Loucy (cell line): ENCODE measurements around the gene MIB1.
"Not testable (repeated sequence)": the region's sequence is repeated elsewhere in the genome, so short reads cannot be mapped to it uniquely, and the experiment has no call there.

Source experiments
- H2AFZ ChIP-seq: fragments of 200-600 bp; sonication (generic); 2 replicates; pipeline ENCODE4 v1.6.0; 2016; ENCODE audit warnings: antibody characterized with exemption, mild to moderate bottlenecking, low read length, moderate library complexity
- H3F3A ChIP-seq: fragments of 200-600 bp; 2 replicates; pipeline ENCODE4 v1.6.0; 2016; ENCODE audit warnings: antibody characterized with exemption, low read depth, mild to moderate bottlenecking
- H3K27me3 ChIP-seq: fragments of 200-600 bp; sonication (generic); 2 replicates; pipeline ENCODE4 v1.6.1; 2014; ENCODE audit warnings: low read length, mild to moderate bottlenecking; ENCODE audit not compliant: insufficient read depth, poor library complexity, severe bottlenecking
- H3K36me3 ChIP-seq: fragments of 200-600 bp; sonication (generic); 2 replicates; pipeline ENCODE4 v1.6.1; 2016; ENCODE audit warnings: low read length; ENCODE audit not compliant: insufficient read depth
- H3K4me1 ChIP-seq: fragments of 200-600 bp; sonication (generic); 2 replicates; pipeline ENCODE4 v1.5.1; 2014; ENCODE audit warnings: low read length, mild to moderate bottlenecking; ENCODE audit not compliant: insufficient read depth, poor library complexity, severe bottlenecking
- H3K4me2 ChIP-seq: fragments of 200-600 bp; sonication (generic); 2 replicates; pipeline ENCODE4 v1.6.0; 2014; ENCODE audit warnings: antibody characterized with exemption, low read length, low read depth, mild to moderate bottlenecking; ENCODE audit not compliant: poor library complexity, severe bottlenecking
- H3K4me3 ChIP-seq: fragments of 200-600 bp; sonication (generic); 2 replicates; pipeline ENCODE4 v1.5.1; 2014; ENCODE audit warnings: low read length, mild to moderate bottlenecking, mixed read lengths; ENCODE audit not compliant: poor library complexity, severe bottlenecking
- H3K79me2 ChIP-seq: fragments of 200-600 bp; sonication (generic); 2 replicates; pipeline ENCODE4 v1.6.1; 2014; ENCODE audit warnings: low read length; ENCODE audit not compliant: insufficient read depth
- H3K9ac ChIP-seq: fragments of 200-600 bp; sonication (generic); 2 replicates; pipeline ENCODE4 v1.6.0; 2014; ENCODE audit warnings: mild to moderate bottlenecking, low read depth, low read length, moderate library complexity; ENCODE audit not compliant: poor library complexity, severe bottlenecking
- H3K9me2 ChIP-seq: fragments of 200-600 bp; sonication (generic); replicated peaks from 2 replicates; pipeline ENCODE4 v1.6.1; 2016; ENCODE audit warnings: low read depth, low read length, mixed read lengths
- H3K9me3 ChIP-seq: fragments of 200-600 bp; sonication (generic); 2 replicates; pipeline ENCODE4 v1.6.1; 2014; ENCODE audit warnings: mild to moderate bottlenecking, antibody characterized with exemption, low read length, low read depth; ENCODE audit not compliant: insufficient read depth
- H4K20me1 ChIP-seq: fragments of 200-600 bp; sonication (generic); 2 replicates; pipeline ENCODE4 v1.6.0; 2014; ENCODE audit warnings: antibody characterized with exemption, low read length, mild to moderate bottlenecking; ENCODE audit not compliant: insufficient read depth, poor library complexity, severe bottlenecking
- EZH2phosphoT487 ChIP-seq: fragments of 200-600 bp; IDR thresholded peaks from 2 replicates; pipeline ENCODE4 v1.6.1; 2018; ENCODE audit warnings: antibody characterized with exemption, mild to moderate bottlenecking, moderate library complexity, borderline replicate concordance
- TF ChIP-seq, protein P1 (sequence below): fragments of 200-600 bp; sonication (generic); conservative IDR thresholded peaks from 2 replicates; pipeline ENCODE4 v1.5.1; 2014; ENCODE audit warnings: mild to moderate bottlenecking, antibody characterized with exemption, low read length

MIB1 gene

GRCh38 chr18:21733011-21733410 is 7.6 kb upstream of the MIB1 start:
- H3F3A ChIP-seq = no peaks in the 10 kb centered on the region
- H3K79me2 ChIP-seq = no peaks in the 10 kb centered on the region
- no peak overlapping the region for H2AFZ ChIP-seq
- TF ChIP-seq, protein P1, sequence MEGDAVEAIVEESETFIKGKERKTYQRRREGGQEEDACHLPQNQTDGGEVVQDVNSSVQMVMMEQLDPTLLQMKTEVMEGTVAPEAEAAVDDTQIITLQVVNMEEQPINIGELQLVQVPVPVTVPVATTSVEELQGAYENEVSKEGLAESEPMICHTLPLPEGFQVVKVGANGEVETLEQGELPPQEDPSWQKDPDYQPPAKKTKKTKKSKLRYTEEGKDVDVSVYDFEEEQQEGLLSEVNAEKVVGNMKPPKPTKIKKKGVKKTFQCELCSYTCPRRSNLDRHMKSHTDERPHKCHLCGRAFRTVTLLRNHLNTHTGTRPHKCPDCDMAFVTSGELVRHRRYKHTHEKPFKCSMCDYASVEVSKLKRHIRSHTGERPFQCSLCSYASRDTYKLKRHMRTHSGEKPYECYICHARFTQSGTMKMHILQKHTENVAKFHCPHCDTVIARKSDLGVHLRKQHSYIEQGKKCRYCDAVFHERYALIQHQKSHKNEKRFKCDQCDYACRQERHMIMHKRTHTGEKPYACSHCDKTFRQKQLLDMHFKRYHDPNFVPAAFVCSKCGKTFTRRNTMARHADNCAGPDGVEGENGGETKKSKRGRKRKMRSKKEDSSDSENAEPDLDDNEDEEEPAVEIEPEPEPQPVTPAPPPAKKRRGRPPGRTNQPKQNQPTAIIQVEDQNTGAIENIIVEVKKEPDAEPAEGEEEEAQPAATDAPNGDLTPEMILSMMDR = no peak
- TF ChIP-seq EZH2phosphoT487 = no peak
- H3K27me3 ChIP-seq = no peaks in the 10 kb centered on the region
- no peaks in the 10 kb centered on the region for H3K9me2 ChIP-seq
- no peaks in the 10 kb centered on the region for H4K20me1 ChIP-seq
- H3K9ac ChIP-seq = no peak overlapping the region
- H3K4me2 ChIP-seq = no peak overlapping the region
- no peak overlapping the region for H3K4me3 ChIP-seq
- H3K9me3 ChIP-seq = no peaks in the 10 kb centered on the region
- no peaks in the 10 kb centered on the region for H3K36me3 ChIP-seq
- no peaks in the 10 kb centered on the region for H3K4me1 ChIP-seq

GRCh38 chr18:21735452-21736015 is 5.1 kb upstream of the MIB1 start:
- TF ChIP-seq EZH2phosphoT487 = no peak
- TF ChIP-seq, protein P1 = no peak
- Histone ChIP-seq H3K9me3 (no peaks in the 10 kb centered on the region), H3K27me3 (no peaks in the 10 kb centered on the region), H3K9ac (no peak overlapping the region), H3K36me3 (no peaks in the 10 kb centered on the region), H3K4me2 (no peak overlapping the region), H3K4me1 (peaks cover 10% of the 10 kb centered on the region), H2AFZ (no peak overlapping the region), H3F3A (no peaks in the 10 kb centered on the region), H3K9me2 (no peaks in the 10 kb centered on the region), H4K20me1 (no peaks in the 10 kb centered on the region), H3K79me2 (no peaks in the 10 kb centered on the region), H3K4me3 (no peak overlapping the region)

DNA sequence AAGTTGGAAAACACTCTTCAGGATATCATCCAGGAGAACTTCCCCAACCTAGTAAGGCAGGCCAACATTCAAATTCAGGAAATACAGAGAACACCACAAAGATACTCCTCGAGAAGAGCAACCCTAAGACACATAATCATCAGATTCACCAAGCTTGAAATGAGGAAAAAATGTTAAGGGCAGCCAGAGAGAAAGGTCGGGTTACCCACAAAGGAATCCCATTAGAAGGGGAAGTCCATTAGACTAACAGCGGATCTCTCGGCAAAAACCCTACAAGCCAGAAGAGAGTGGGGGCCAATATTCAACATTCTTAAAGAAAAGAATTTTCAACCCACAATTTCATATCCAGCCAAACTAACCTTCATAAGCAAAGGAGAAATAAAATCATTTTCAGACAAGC is 3.7 kb upstream of the MIB1 start:
- H3K79me2 ChIP-seq, H4K20me1 ChIP-seq, H3K36me3 ChIP-seq, H3K9me3 ChIP-seq, H2AFZ ChIP-seq, H3K9me2 ChIP-seq, H3K27me3 ChIP-seq, H3K9ac ChIP-seq, H3K4me2 ChIP-seq, H3F3A ChIP-seq, H3K4me3 ChIP-seq: not testable (repeated sequence)
- peaks cover 10% of the 10 kb centered on the region for H3K4me1 ChIP-seq
